Activated gamma-delta T cell (primary cell): ENCODE measurements around the gene LDLRAD4.

ENCODE experiments used
- DNase-seq: peaks from one replicate; lab custom pipeline; 2025; lab: John Stamatoyannopoulos, UW

LDLRAD4 gene

DNA sequence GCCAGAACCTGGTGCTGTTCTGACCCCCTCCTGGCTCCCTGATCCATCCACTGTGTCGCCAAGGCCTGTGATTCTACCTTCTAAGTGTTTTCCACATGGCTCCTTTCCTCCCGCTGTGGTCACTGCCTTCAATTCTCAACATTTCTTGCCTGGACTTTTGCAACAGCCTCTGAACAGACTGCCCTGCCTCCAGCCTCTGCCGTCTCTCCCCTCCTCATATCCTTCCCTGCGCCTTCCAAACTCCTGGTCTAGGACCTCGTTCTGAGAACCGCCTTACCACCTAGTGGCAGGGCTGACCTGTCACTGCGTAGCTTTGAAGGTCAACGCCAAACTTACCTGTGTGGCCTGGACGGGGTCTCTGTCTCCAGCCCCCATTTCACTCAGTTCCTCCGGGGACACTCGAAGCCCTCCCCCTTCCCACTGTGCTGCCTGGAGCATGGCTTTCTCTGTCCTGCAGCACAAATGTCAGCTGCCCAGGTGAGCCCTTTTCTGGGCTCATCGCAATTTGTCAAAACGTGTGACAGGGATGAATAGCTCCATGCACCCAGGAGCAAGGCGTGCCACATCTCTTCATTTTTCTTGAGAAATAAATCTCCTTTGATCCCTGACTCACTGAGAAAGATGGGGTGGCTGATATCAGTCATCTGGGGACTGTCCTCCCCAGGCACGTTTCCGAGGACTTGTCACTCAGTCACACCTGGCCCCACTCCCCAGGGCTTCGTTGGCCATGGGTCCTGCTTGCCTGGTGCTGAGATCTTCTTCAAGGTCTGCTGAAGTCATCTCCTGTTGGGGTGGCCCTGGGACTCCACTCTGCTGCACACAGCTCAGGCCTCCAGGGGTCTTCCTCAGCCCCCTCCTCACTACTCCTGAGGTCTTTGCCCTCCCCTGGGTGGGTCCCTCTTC, 46.7 kb downstream of the LDLRAD4 start:
- DNase-seq, result no peak

DNA sequence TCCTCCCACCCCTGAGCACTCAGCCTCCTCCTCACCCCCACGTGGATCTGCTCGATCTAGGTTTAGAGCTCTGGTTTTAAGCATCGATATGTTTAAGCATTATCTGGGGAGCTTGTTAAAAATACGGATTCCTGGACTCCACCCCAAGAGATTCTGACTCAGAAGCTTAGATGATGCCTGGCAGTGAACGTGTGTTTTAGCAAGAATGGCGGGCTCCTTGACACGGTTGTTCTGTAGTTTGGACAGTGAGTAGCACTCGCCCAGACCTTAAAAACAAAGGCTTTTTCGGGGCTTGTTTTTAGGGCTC, 47.3 kb downstream of the LDLRAD4 start:
- DNase-seq, result no peak

DNA sequence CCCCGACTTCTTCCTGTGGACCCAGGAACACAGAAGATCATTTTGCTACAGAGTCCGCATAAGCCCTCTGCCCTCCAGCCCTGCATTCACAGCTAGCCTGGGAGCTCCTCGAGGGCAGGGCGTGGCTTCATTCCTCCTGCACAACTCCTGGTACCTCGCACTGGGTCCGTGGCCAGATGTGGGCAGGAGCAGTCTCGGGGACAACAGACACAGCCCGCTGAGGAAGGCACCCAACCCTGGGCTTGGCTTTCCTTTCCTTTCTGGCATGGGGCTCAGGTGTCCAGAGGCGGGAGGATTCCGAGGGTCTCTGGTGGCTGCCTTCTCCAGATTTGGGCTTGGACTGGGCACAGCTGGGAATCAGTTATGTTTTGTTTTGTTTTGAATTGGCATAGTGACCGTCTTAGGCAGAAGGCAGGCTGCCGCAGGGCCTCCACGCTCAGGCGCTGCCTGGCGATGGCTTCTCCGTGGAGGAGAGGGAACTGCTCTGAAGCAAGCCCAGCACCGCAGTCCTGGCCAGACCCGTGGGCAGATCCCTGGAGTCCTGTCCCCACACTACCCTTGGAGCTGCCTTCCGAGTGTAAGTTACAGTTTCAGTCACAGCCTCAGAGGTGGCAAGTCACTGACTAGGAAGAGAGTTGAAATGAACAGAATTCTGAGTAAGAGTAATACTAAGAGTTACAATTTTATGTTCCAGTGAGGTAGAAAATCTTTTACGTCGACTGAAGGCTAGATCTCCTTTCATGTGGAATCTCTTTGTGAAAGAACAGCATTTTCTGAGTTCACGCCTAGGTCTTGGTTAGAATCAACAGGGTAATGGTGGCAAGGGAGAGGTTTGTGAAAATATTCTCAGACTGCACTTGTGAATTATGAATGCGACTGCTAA, 47.9 kb downstream of the LDLRAD4 start:
- no peak for DNase-seq

DNA sequence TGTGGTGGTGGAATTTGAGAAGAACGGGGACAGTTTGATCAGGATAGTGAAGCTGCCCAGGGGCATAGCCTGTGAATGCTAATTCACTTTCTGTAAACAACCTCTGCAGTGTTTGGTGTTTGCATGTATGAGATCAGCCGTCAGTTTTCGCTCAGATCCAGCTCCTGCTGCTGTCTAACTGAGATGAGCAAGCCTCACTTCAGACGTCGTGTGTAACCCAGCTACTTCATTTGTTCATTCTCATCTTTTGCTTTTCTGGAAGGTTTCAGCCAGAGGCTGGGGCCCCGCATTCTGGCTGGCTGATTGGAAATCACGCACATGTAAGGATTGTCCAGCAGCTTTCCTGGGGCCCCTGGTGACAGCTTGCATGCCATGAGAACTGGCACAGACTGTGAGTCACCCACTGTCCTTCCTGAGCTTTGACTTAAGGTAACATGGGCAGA, 48.9 kb downstream of the LDLRAD4 start:
- DNase-seq, result no peak

DNA sequence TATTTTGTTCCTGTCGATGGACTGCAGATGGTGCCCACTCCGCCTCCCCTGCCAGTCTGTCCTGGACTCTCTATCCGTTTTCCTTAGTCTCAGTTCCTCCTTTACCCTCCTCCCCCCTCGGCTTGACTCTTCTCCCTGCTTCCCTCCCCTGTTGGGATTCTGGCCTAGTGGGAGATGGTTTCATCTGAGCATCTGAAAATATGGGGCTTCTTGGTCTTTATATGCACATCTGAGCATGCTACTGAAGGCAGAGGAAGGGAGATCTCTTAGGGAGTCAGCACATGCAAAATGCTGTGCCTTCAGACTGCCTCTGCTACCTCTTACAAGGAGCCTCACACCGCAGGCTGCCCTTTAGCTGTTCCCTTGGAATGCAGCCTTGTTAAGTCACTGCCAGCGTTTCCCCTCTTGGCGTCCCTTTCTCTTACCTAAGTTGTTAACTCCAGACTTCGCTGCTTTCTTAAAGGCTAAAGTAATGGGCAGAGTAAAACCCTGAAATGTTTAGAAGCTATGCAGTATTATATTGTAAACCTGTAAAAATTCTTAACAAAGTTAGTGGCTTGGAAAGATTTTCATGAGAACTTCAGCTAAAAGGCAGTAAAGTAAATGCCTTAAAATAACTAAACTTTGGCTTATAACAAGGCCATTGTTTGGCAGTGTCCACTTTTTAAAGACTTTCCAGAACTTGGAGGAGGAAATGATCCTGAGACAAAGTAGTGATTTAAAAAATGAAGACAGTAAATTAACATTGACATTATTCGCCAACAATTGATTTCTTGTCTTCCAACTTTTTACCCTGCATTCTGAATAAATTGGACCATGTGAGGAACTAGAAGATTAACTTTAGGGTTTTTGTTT, 49.8 kb downstream of the LDLRAD4 start:
- no peak for DNase-seq

DNA sequence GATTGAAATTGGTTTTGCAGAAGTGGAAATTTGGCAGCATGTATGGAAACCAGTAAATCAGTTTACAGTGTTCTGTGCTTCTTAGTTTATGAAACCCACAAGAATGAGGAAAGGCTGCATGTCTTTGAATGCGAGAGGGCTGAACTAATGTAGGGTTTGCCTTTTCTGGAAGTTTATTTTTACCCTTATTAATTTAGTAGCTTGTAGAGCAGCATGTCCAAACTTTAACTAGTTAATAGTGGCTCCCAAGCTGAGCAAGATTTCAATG, 50.4 kb downstream of the LDLRAD4 start:
- DNase-seq, result no peak

DNA sequence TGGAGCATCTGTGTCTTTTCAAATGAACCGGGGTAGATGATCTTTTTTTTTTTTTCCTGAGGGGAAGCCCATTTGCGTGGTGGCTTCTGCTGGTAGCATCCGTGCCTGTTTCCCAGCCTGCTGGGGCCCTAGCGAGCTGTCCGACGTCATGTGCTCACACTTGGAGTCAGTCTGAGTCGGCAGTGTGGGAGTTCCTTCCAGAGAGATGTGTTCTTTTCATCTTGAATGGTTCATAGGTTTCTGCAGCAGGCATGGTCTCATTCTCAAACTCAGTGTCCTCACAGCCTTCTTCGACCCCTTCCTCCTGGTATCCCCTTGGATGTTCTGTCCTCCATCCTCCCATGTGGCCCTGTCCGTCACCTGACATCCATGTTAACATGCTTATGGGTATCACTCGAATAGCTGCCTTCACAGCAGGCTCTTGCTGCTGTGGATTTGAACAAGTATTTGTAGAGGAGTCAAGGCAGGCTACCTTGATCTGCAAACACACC, 51.0 kb downstream of the LDLRAD4 start:
- DNase-seq, result no peak

DNA sequence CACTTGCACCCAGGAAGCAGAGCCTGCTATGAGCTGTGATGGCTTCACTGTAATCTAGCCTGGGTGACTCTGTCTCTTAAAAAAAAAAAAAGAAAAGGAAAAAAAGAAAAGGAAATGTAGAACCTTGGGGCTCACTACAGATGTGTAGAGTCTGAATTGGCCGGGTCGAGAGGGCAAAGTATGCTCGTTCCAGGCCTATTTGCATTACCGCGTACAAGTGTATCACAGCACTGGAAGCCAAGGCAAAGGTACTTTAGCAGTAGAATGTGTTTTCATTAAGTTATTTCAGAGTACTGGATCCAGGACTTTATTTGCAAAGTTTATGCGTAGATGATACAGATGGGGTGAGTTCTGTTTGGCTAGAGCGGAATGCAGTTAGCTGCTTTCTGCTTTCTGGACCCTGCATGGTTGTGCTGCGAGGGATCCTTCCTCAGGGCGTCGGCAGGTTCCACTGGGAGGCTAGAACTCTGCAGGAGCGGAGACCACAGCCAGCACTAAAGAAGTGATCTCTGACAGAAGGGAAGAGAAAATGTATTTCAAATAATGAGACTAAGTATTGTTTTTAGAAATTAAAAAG, 51.8 kb downstream of the LDLRAD4 start:
- DNase-seq, result no peak

DNA sequence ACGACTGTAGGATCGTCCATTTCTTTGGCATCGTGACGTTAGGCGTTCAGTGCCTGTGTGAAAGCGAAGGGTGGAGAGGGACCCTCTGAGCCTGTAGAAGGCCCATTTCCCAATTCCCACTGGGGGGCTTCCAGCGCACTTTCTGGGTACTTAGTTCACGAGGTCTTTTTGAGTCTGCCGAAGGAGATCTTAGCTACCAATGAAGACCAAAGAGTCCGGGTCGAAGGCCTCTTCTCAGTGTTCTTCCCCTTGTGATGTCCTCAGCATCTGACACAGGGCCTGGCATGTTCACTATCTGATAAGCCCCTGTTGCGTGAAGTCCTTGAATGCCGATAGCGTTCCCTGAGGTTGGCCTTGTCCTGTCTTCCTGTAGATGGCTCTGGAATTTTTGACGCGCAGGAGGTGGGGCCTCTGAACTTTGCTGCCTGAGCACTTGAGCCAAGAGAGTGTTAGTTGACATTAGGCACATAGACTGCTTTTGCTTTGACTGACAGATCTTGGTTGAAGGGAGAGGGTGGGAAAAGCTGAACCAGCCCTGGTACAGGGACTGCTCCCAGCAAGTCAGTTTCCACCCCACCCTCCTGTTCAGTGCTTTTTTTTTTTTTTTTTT, 52.8 kb downstream of the LDLRAD4 start:
- no peak for DNase-seq

DNA sequence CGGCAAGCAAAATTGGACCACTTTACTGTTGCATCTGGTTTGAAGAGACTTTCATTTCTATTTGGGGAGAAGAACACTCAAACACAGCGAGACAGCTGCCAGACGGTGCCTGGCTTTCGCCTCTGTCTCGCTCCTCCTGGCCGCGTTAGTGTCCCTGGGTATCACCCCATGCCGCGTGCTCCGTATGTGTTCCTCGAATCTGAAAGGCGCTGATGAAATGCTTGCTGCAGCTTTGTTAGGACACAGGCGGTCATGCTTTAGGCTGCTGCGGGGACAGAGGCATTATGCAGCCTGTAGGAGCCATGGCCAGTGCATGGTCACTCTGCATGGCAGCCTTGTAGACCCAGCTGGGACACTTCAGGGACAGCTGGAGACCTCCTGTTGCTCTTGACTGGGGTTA, 53.9 kb downstream of the LDLRAD4 start:
- no peak for DNase-seq

DNA sequence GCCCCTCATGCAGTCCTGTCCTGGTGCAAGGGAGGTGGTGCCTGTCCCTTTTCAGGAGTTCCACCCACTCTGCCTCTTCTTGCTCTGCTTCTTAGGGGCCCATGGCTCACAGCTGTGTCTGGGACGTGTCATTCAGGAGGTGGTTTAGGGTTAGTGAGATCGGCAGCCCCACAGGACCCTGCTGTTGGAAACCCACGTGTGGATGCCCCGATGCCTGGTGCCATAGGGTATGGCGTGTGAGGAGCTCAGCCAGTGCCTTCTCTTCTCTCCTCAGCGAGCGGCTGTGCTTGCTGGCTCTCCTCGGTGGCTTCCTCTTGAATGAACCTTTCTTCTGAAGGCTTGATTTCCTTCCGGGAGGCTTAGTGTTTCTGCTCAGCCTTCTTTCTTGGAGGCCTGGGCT, 55.2 kb downstream of the LDLRAD4 start:
- no peak for DNase-seq

DNA sequence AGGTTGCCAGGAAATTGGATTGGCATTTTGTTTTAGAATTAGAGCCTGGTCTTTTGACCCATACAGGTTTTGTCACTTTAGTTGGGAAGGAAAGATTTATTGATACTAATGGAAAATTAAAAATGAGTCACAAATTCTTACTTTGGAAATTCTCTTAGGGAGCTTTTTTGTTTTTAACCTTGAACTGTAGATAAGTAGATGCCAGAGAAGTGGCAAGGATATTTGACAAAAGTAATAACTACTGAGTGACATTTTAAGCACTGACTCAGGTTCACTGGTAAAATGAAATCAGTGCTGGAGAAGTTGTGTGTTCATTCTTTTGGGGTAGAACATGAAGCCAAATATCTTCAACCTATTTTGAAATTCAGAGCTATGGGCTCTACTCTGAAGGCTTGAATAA, 56.5 kb downstream of the LDLRAD4 start:
- DNase-seq, result no peak

DNA sequence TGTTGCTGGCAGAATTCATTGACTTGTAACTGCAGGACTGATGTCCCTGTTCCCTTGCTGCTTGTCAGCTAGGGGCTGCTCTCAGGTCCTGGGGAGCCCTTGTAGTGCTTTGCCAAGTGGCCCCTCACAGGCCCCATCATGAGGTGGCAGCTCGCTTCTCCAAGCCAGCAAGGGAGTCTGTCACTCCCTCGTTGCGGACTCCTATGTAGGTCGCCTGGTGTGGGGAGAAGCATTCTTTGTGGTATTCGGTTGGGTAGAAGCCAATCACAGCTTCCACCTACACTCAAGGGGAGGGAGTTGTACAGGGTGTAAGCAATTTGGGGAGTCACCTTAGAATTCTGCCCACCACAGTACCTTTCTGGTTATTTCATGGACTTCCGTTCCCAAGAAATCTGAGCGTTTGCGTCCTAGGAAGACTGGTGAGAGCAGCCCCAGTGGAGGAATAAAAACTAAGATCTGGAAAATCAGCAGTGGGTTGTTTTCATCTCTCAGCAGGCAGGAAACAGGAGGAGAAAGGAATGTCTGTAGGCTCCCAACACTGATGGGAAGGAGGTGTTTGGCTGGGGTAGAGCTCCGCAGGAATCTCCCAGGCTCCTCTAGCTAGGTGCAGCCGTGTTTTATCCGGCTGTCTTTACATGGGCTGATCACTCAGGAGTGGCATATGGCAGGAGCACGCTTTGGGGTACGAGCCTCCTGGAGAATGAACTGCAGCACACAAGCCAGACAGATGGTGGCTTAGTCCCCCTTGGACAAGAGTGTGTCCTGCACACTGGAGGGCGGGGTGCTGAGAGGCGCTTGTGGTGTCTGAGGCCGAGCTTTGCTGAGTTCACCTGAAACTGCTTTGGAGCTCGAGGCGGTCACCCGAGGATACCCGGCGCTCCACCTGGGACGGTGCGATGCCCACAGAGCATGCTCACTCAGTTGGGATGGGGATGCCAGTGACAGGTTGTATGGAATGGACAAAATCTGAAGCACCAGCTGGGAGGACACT, 58.3 kb downstream of the LDLRAD4 start:
- DNase-seq, result no peak

DNA sequence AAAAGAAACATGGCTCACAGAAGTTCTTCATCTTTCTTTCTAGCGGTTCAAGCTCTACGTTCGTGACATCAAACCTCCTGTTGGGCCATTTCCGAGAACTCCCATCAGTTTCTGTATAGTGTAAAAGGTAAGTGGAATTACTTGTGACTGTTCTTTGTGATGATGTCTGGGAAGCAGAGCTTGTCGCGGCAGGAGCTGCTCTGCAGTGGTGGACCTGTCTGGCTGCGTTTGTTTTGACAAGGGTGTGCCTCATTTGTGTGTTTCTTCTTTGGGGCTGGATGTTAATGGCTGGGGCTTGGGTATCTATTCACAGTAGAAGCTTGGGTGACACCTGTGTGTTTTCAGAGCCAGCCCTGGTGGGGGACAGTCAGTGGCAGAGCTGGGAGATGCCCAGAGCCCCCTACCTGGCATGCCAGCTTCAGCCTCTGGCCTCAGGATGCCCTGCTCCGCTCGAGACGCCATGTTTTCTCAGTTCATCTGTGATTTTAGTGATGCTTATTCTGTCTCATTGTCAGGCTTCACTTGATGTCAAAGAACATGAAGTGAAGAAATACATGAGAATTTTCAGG, 59.6 kb downstream of the LDLRAD4 start:
- no peak for DNase-seq

DNA sequence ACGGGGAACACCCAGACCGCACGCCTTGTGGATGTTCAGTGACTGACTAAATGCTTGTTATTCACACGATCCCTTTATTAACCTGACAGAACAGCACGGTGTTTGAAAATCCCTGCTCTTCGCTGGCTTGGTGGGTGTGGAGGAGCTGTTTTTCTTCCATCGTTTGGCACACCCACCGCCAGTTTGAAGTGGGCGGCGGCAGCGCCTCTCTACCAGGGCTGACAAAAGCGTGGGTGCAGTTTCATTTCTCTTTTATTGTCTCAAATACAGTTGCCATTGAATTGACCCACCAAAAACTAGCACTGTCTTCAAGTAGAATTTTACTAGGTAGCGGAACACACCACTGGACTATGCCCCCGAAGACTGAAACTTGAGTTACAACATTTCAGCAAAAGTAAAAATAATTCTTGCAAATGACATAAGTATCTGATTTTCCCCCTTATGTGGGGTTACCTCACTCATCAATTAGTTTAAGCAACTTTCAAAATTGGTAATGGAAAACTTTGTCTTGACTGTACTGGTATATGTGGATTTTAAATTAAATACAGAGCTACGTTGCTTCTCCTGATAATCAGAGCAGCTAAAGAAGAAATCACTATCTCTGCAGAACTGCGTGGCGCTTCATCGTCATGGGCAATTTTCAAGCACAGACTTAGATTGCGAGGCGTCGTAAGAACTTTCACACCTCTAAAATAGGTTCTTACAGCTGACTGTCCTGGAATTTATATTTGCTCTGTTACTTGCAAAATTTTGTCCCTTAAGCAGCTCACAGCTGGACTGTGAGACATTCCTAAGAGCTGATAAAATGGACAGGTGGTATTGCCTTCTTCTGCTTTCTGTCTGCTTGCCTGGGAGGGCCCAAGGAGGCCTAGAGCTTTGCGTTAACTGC, 60.9 kb downstream of the LDLRAD4 start:
- no peak for DNase-seq

DNA sequence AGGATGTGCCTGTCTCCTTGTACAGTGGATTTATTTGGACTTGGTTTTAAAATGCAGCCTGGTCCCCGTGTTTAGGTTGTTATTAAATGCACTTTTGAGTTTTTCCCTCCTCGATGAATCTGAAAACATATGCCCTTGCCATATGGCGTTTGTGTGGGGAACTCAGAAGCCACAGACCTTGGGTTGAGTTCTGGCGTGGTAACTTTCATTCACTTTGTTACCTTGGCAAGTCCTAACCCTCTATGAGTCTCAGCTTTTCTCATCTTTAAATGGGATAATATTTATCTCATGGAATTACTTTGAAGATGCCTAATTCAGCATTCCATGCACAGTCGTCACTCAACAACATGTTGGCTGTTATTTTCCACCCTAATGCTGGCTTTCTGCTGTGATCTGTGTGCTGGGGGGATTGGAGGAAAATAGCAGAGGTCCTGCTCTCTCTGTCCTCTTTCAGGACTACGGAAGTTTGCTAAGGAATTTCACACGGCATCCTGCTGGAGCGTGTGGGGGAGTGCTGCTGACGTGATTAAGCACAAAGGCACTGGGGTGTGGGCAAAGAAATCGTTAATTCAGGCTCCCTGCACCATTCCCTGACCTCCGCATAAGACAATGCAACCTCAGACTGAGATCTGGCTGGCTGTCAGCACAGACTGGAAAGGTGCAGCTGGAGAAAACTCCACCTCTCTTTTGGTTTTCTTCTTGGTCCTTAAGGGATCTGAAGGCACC, 61.7 kb downstream of the LDLRAD4 start:
- no peak for DNase-seq

DNA sequence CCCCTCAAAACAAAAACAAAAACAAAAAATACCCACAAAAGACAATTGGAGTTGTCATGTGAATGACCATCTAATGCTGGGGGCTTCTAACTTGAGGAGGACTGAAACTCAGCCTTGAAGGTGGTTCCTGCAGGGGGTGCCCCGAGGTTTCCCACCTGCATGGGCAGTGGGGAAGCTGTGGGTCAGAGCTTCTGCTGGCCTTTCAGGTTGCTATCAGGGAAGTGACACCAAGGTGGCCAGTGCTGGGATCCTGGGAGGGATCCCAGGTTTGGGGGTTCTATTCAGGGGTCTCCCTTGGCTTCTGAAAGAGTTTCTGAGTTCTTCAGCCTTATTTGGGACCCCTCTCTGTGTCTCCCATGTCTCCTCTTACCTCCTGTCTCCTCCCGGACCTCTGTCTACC, 62.8 kb downstream of the LDLRAD4 start:
- no peak for DNase-seq

DNA sequence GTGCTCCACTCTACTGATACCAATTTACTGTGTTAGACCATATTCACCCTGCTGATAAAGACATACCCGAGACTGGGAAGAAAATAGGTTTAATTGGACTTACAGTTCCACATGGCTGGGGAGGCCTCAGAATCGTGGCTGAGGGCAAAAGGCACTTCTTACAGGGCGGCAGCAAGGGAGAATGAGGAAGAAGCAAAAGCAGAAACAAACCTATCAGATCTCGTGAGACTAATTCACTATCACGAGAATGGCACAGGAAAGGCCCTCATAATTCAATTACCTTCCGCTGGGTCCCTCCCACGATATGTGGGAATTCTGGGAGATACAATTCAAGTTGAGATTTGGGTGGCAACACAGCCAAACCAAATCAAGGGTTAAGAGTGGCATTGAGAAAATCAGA, 65.2 kb downstream of the LDLRAD4 start:
- no peak for DNase-seq
